GM12891 (cell line): ENCODE results near the gene FXR2.

Experiments used
- SPI1 ChIP-seq: IDR thresholded peaks from 2 replicates; pipeline ENCODE4 v1.6.1; 2011; ENCODE audit warnings: low read depth, low read length, control low read depth
- TAF1 ChIP-seq: IDR thresholded peaks from 2 replicates; pipeline ENCODE4 v1.6.1; 2011; ENCODE audit warnings: low read depth, low read length, control low read depth

- no peak for TF ChIP-seq TAF1
- TF ChIP-seq SPI1 = no peak
These were observed 34.7 kb downstream of the FXR2 start for GRCh38 chr17:7579834-7580603.
